ENCODE measurements around the gene TIMM10.

Gene TIMM10

GRCh38 chr11:57523419-57523818, 7.1 kb downstream of the TIMM10 start:
- no peaks in the 10 kb centered on the region for H3K27me3 ChIP-seq (ENCODE audit: insufficient read depth, poor library complexity, severe bottlenecking)
- TF ChIP-seq CTCF (IDR thresholded peaks at IDR 0.05; ENCODE audit: poor library complexity, severe bottlenecking), result no peak
- DNase-seq (ENCODE audit: low spot score) (no peak), ATAC-seq (ENCODE audit: low read depth) (no peak)
- no peak overlapping the region for H3K4me3 ChIP-seq (ENCODE audit: severe bottlenecking)
- no peaks in the 10 kb centered on the region for H3K36me3 ChIP-seq (ENCODE audit: low read depth)
- no peak overlapping the region for H3K27ac ChIP-seq (ENCODE audit: poor library complexity, severe bottlenecking)
- H3K4me1 ChIP-seq (ENCODE audit: insufficient read depth, poor library complexity, severe bottlenecking), result no peaks in the 10 kb centered on the region
- no peaks in the 10 kb centered on the region for H3K9me3 ChIP-seq (ENCODE audit: severe bottlenecking)

- H3K27ac ChIP-seq (ENCODE audit: poor library complexity, severe bottlenecking), result no peak overlapping the region
- no peaks in the 10 kb centered on the region for H3K36me3 ChIP-seq (ENCODE audit: low read depth)
- no peak for TF ChIP-seq CTCF (IDR thresholded peaks at IDR 0.05; ENCODE audit: poor library complexity, severe bottlenecking)
- no peaks in the 10 kb centered on the region for H3K27me3 ChIP-seq (ENCODE audit: insufficient read depth, poor library complexity, severe bottlenecking)
- no peak overlapping the region for H3K4me3 ChIP-seq (ENCODE audit: severe bottlenecking)
- no peaks in the 10 kb centered on the region for H3K9me3 ChIP-seq (ENCODE audit: severe bottlenecking)
- DNase-seq (ENCODE audit: low spot score), result no peak
- no peaks in the 10 kb centered on the region for H3K4me1 ChIP-seq (ENCODE audit: insufficient read depth, poor library complexity, severe bottlenecking)
- no peak for ATAC-seq (ENCODE audit: low read depth)
These were observed 9.4 kb downstream of the TIMM10 start for GRCh38 chr11:57521116-57521515.

DNA sequence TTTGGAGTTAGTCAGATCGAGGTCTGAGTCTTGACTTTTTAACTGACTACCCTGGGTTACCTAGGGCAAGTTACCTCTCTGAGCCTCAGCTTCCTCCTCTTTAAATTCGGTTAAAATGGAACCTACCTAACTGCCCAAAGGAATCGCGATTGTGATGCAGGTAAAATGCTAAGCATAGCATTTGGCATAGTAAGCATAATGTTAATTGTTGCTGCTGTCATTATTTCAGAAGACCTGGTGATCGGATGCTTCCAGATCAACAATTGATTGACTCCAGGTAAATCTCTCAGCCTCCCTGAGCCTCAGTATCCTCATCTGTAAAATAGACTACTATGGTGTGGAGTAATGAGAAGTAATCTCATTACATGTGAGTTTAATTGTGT, 14.5 kb downstream of the TIMM10 start:
- Histone ChIP-seq H3K4me3 (ENCODE audit: severe bottlenecking) (peak overlapping the region; percentile 53), H3K4me1 (ENCODE audit: insufficient read depth, poor library complexity, severe bottlenecking) (no peaks in the 10 kb centered on the region), H3K9me3 (ENCODE audit: severe bottlenecking) (no peaks in the 10 kb centered on the region), H3K36me3 (ENCODE audit: low read depth) (no peaks in the 10 kb centered on the region), H3K27ac (ENCODE audit: poor library complexity, severe bottlenecking) (no peak overlapping the region), H3K27me3 (ENCODE audit: insufficient read depth, poor library complexity, severe bottlenecking) (peaks cover 13% of the 10 kb centered on the region)
- TF ChIP-seq CTCF (IDR thresholded peaks at IDR 0.05; ENCODE audit: poor library complexity, severe bottlenecking), result no peak
- ATAC-seq (ENCODE audit: low read depth) (no peak), DNase-seq (ENCODE audit: low spot score) (no peak)

- H3K36me3 ChIP-seq (ENCODE audit: low read depth), result no peaks in the 10 kb centered on the region
- H3K9me3 ChIP-seq (ENCODE audit: severe bottlenecking), result no peaks in the 10 kb centered on the region
- DNase-seq (ENCODE audit: low spot score) (no peak), ATAC-seq (ENCODE audit: low read depth) (peak; percentile 71)
- peak within 1 kb of the TSS; percentile 53 for H3K4me3 ChIP-seq (ENCODE audit: severe bottlenecking)
- no peak within 1 kb of the TSS for H3K27ac ChIP-seq (ENCODE audit: poor library complexity, severe bottlenecking)
- H3K27me3 ChIP-seq (ENCODE audit: insufficient read depth, poor library complexity, severe bottlenecking), result peaks cover 13% of the 10 kb centered on the region
- no peaks in the 10 kb centered on the region for H3K4me1 ChIP-seq (ENCODE audit: insufficient read depth, poor library complexity, severe bottlenecking)
- TF ChIP-seq CTCF (IDR thresholded peaks at IDR 0.05; ENCODE audit: poor library complexity, severe bottlenecking), result no peak
These were observed 15.1 kb downstream of the TIMM10 start, which contains the start of gene SLC43A1 for GRCh38 chr11:57515332-57516060. Gene SLC43A1 (minus strand): TSS chr11:57515702. CDS start chr11:57514111, 1,591 bp downstream.

All from RWPE2 (cell line).